H9 (cell line): ENCODE data around the gene TMEM220. TPM values are rescaled to one million over a fixed set of nuclear protein-coding genes. Genes with fewer than 3 reads are reported as not detected.

Experiments
- DNase-seq: peaks from one replicate; pipeline ENCODE4 v3.0.0-alpha.2; 2017
- H2AFZ ChIP-seq: one replicate; pipeline ENCODE4 v1.6.1; 2013; ENCODE audit warnings: mild to moderate bottlenecking, low read length, control low read depth, moderate library complexity
- H2AK5ac ChIP-seq: 2 replicates; pipeline ENCODE4 v1.6.1; 2013; ENCODE audit warnings: low read length, control low read depth, mixed read lengths; ENCODE audit not compliant: insufficient read length
- H2BK120ac ChIP-seq: one replicate; pipeline ENCODE4 v1.6.1; 2013; ENCODE audit warnings: low read depth, mild to moderate bottlenecking, low read length, control low read depth, inconsistent platforms; ENCODE audit not compliant: poor library complexity, severe bottlenecking
- H2BK12ac ChIP-seq: 2 replicates; pipeline ENCODE4 v1.6.1; 2013; ENCODE audit warnings: low read length, control low read depth, mixed read lengths, low read depth; ENCODE audit not compliant: insufficient read length
- H2BK15ac ChIP-seq: 2 replicates; pipeline ENCODE4 v1.6.1; 2013; ENCODE audit warnings: low read depth, low read length, control low read depth
- H2BK20ac ChIP-seq: one replicate; pipeline ENCODE4 v1.6.1; 2013; ENCODE audit warnings: low read depth, mild to moderate bottlenecking, low read length, control low read depth, inconsistent platforms; ENCODE audit not compliant: poor library complexity, severe bottlenecking
- H2BK5ac ChIP-seq: 2 replicates; pipeline ENCODE4 v1.6.1; 2013; ENCODE audit warnings: low read length, control low read depth, mixed read lengths; ENCODE audit not compliant: insufficient read length
- H3K14ac ChIP-seq: 2 replicates; pipeline ENCODE4 v1.6.1; 2013; ENCODE audit warnings: low read length, control low read depth; ENCODE audit not compliant: insufficient read depth
- H3K18ac ChIP-seq: 2 replicates; pipeline ENCODE4 v1.6.1; 2013; ENCODE audit warnings: low read depth, mild to moderate bottlenecking, mixed read lengths, low read length, control low read depth; ENCODE audit not compliant: insufficient read length
- H3K23ac ChIP-seq: 2 replicates; pipeline ENCODE4 v1.6.1; 2013; ENCODE audit warnings: low read length, control low read depth, mixed read lengths, low read depth; ENCODE audit not compliant: insufficient read length
- H3K23me2 ChIP-seq: 2 replicates; pipeline ENCODE4 v1.6.1; 2013; ENCODE audit warnings: low read depth, mild to moderate bottlenecking, mixed read lengths, low read length, control low read depth; ENCODE audit not compliant: insufficient read length, poor library complexity, severe bottlenecking
- H3K27ac ChIP-seq: 2 replicates; pipeline ENCODE4 v1.5.1; 2013; ENCODE audit warnings: low read length, control low read depth, mixed read lengths, low read depth; ENCODE audit not compliant: insufficient read length
- H3K27me3 ChIP-seq: 2 replicates; pipeline ENCODE4 v1.6.1; 2013; ENCODE audit warnings: low read length, control low read depth, inconsistent platforms; ENCODE audit not compliant: insufficient read depth
- H3K4ac ChIP-seq: 2 replicates; pipeline ENCODE4 v1.6.1; 2013; ENCODE audit warnings: low read depth, mild to moderate bottlenecking, control low read depth, inconsistent platforms, low read length, moderate library complexity
- H3K4me1 ChIP-seq: 2 replicates; pipeline ENCODE4 v1.6.1; 2013; ENCODE audit warnings: low read length, control low read depth, inconsistent platforms; ENCODE audit not compliant: insufficient read depth
- H3K4me2 ChIP-seq: 2 replicates; pipeline ENCODE4 v1.6.1; 2013; ENCODE audit warnings: low read length, control low read depth, mixed read lengths; ENCODE audit not compliant: insufficient read length, insufficient read depth
- H3K56ac ChIP-seq: 2 replicates; pipeline ENCODE4 v1.6.1; 2013; ENCODE audit warnings: low read depth, mild to moderate bottlenecking, mixed read lengths, low read length, control low read depth; ENCODE audit not compliant: insufficient read length
- H3K79me1 ChIP-seq: 2 replicates; pipeline ENCODE4 v1.6.1; 2013; ENCODE audit warnings: low read depth, mild to moderate bottlenecking, moderate library complexity, low read length, control low read depth, inconsistent platforms; ENCODE audit not compliant: insufficient read depth, poor library complexity, severe bottlenecking
- H3K79me2 ChIP-seq: 2 replicates; pipeline ENCODE4 v1.6.1; 2013; ENCODE audit warnings: low read length, control low read depth, inconsistent platforms; ENCODE audit not compliant: insufficient read depth
- H3K9ac ChIP-seq: 2 replicates; pipeline ENCODE4 v1.6.1; 2013; ENCODE audit warnings: low read length, control low read depth, mixed read lengths; ENCODE audit not compliant: insufficient read length; ENCODE audit errors: extremely low read depth
- H3K9me3 ChIP-seq: one replicate; pipeline ENCODE4 v1.6.1; 2013; ENCODE audit warnings: low read depth, low read length, inconsistent platforms; ENCODE audit not compliant: control insufficient read depth
- H3T11ph ChIP-seq: one replicate; pipeline ENCODE4 v1.6.1; 2013; ENCODE audit warnings: mild to moderate bottlenecking, low read length, control low read depth, inconsistent platforms
- H4K20me1 ChIP-seq: one replicate; pipeline ENCODE4 v1.6.1; 2013; ENCODE audit not compliant: control insufficient read depth, insufficient read length, insufficient read depth
- H4K5ac ChIP-seq: 2 replicates; pipeline ENCODE4 v1.6.1; 2013; ENCODE audit warnings: low read depth, mild to moderate bottlenecking, mixed read lengths, low read length, control low read depth; ENCODE audit not compliant: insufficient read length
- H4K8ac ChIP-seq: replicated peaks from 2 replicates; pipeline ENCODE4 v1.6.1; 2013; ENCODE audit warnings: low read length, control low read depth, mixed read lengths, low read depth; ENCODE audit not compliant: insufficient read length
- H4K91ac ChIP-seq: 2 replicates; pipeline ENCODE4 v1.6.1; 2013; ENCODE audit warnings: low read depth, mild to moderate bottlenecking, moderate library complexity, mixed read lengths, low read length, control low read depth; ENCODE audit not compliant: insufficient read length
- H3K27ac Mint-ChIP-seq, 3 experiments: 2 replicates in 2 of 3; 3 replicates in 1 of 3; pipeline ENCODE4 v1.8.0; 2020 to 2021; ENCODE audit warnings: mixed read lengths in 3 of 3, mild to moderate bottlenecking in 1 of 3, moderate library complexity in 1 of 3
- H3K27me3 Mint-ChIP-seq: 2 replicates; pipeline ENCODE4 v1.8.0; 2021; ENCODE audit warnings: low read depth, mild to moderate bottlenecking, moderate library complexity, mixed read lengths
- H3K36me3 Mint-ChIP-seq, 3 experiments: 2 replicates in 2 of 3; 3 replicates in 1 of 3; pipeline ENCODE4 v1.8.0; 2020 to 2021; ENCODE audit warnings: low read depth in 3 of 3, mixed read lengths in 3 of 3; ENCODE audit not compliant: insufficient read depth in 1 of 3
- H3K4me1 Mint-ChIP-seq, 2 experiments: 2 replicates each; pipeline ENCODE4 v1.8.0; 2020; ENCODE audit warnings: mixed read lengths in 2 of 2
- H3K4me3 Mint-ChIP-seq, 2 experiments: 2 replicates in 1 of 2; 3 replicates in 1 of 2; pipeline ENCODE4 v1.8.0; 2020 to 2021; ENCODE audit warnings: mild to moderate bottlenecking in 2 of 2, mixed read lengths in 2 of 2, moderate library complexity in 1 of 2
- H3K9me3 Mint-ChIP-seq, 2 experiments: 2 replicates in 1 of 2; 3 replicates in 1 of 2; pipeline ENCODE4 v1.8.0; 2020; ENCODE audit warnings: mild to moderate bottlenecking in 2 of 2, mixed read lengths in 2 of 2, moderate library complexity in 1 of 2
- WGBS: extraction: QIAGEN DNeasy Blood & Tissue Kit; methylation state at CpG from one replicate; pipeline ENCODE4 v1.1.7; 2013; ENCODE audit warnings: missing lambda C conversion rate, low lambda C conversion rate, mixed read lengths; ENCODE audit not compliant: insufficient read length; ENCODE audit errors: extremely low coverage; 5-methylcytosine and 5-hydroxymethylcytosine counted together
- total RNA-seq: library from RNA; stranded (reverse); gene quantifications from 2 replicates; pipeline ENCODE4 v1.2.1, GENCODE V29; 2021
- TF ChIP-seq, protein P1 (sequence below): fragments of 200-600 bp; sonication (generic); conservative IDR thresholded peaks from 3 replicates; pipeline ENCODE4 v1.8.0; 2021; ENCODE audit warnings: antibody characterized with exemption, mild to moderate bottlenecking

Gene TMEM220
- total RNA-seq, 1 experiment from 2014 or later, result 6.1 TPM

- Histone ChIP-seq H3T11ph (no peak overlapping the region), H3K27ac (no peak overlapping the region), H3K4me2 (no peak overlapping the region), H3K79me2 (no peaks in the 10 kb centered on the region), H3K4me1 (no peaks in the 10 kb centered on the region), H2BK15ac (no peak overlapping the region; the same call in 1 of the 2 replicates), H3K9me3 (no peaks in the 10 kb centered on the region), H2BK12ac (no peak overlapping the region), H3K27me3 (no peaks in the 10 kb centered on the region), H3K14ac (no peak overlapping the region), H2BK5ac (no peak overlapping the region), H3K9ac (no peak overlapping the region), H2BK20ac (no peak overlapping the region), H4K91ac (no peak overlapping the region), H4K20me1 (no peaks in the 10 kb centered on the region), H3K4ac (no peak overlapping the region), H4K5ac (no peak overlapping the region), H2AFZ (no peak overlapping the region), H3K23ac (no peak overlapping the region), H2AK5ac (no peak overlapping the region), H3K18ac (no peak overlapping the region), H2BK120ac (no peak overlapping the region), H3K56ac (no peak overlapping the region), H3K79me1 (no peaks in the 10 kb centered on the region), H4K8ac (no peak overlapping the region), H3K23me2 (no peaks in the 10 kb centered on the region)
- no peak overlapping the region for H3K27ac Mint-ChIP-seq
- no peak overlapping the region for H3K4me3 Mint-ChIP-seq
- TF ChIP-seq, protein P1, sequence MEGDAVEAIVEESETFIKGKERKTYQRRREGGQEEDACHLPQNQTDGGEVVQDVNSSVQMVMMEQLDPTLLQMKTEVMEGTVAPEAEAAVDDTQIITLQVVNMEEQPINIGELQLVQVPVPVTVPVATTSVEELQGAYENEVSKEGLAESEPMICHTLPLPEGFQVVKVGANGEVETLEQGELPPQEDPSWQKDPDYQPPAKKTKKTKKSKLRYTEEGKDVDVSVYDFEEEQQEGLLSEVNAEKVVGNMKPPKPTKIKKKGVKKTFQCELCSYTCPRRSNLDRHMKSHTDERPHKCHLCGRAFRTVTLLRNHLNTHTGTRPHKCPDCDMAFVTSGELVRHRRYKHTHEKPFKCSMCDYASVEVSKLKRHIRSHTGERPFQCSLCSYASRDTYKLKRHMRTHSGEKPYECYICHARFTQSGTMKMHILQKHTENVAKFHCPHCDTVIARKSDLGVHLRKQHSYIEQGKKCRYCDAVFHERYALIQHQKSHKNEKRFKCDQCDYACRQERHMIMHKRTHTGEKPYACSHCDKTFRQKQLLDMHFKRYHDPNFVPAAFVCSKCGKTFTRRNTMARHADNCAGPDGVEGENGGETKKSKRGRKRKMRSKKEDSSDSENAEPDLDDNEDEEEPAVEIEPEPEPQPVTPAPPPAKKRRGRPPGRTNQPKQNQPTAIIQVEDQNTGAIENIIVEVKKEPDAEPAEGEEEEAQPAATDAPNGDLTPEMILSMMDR, result no peak
- no CpG with 5 or more reads among the region's 3 CpGs for WGBS
- no peak for DNase-seq
- H3K36me3 Mint-ChIP-seq, result peaks cover 0 to 5% (median 5%) of the 10 kb centered on the region in 3 experiments; a peak in 4 of 7 replicates
- H3K27me3 Mint-ChIP-seq, result no peaks in the 10 kb centered on the region
- peaks cover 0 to 4% of the 10 kb centered on the region in 2 experiments; a peak in 1 of 4 replicates for H3K4me1 Mint-ChIP-seq
- H3K9me3 Mint-ChIP-seq, result no peaks in the 10 kb centered on the region
Observed at GRCh38 chr17:10725262-10725661, 4.6 kb downstream of the TMEM220 start.
